AG10803 (cell line): ENCODE data around the gene POLE.
A peak's percentile ranks its signal among the peaks of the same experiment; 100 is the strongest.

Experiments used
- DNase-seq: peaks from one replicate; pipeline ENCODE4 v3.0.0; 2010; ENCODE audit warnings: low read depth
- H3K4me3 ChIP-seq: 2 replicates; pipeline ENCODE4 v1.5.1; 2011; ENCODE audit warnings: mild to moderate bottlenecking, low read length, control low read depth
- CTCF ChIP-seq: conservative IDR thresholded peaks from 2 replicates; pipeline ENCODE4 v1.5.1; 2011; ENCODE audit warnings: mild to moderate bottlenecking, low read length, control low read depth, inconsistent platforms

POLE gene

GRCh38 chr12:132597333-132598316 lies 89.5 kb downstream of the POLE start:
- no peak for TF ChIP-seq CTCF
- H3K4me3 ChIP-seq = peak overlapping the region; percentile 66
- DNase-seq = peak; percentile 70

GRCh38 chr12:132596016-132596415 lies 91.1 kb downstream of the POLE start:
- DNase-seq = peak; percentile 46
- no peak for TF ChIP-seq CTCF
- no peak overlapping the region for H3K4me3 ChIP-seq

- no peak overlapping the region for H3K4me3 ChIP-seq
- TF ChIP-seq CTCF = no peak
- no peak for DNase-seq
Observed at GRCh38 chr12:132595183-132595582, 92.0 kb downstream of the POLE start.

- TF ChIP-seq CTCF = no peak
- DNase-seq = peak; percentile 84
- no peak overlapping the region; the same call in 1 of the 2 replicates for H3K4me3 ChIP-seq
Observed at GRCh38 chr12:132593938-132594358, 93.2 kb downstream of the POLE start.

- no peak for DNase-seq
- no peak overlapping the region; the same call in 1 of the 2 replicates for H3K4me3 ChIP-seq
- no peak for TF ChIP-seq CTCF
Observed at GRCh38 chr12:132593521-132593920, 93.6 kb downstream of the POLE start.

DNA sequence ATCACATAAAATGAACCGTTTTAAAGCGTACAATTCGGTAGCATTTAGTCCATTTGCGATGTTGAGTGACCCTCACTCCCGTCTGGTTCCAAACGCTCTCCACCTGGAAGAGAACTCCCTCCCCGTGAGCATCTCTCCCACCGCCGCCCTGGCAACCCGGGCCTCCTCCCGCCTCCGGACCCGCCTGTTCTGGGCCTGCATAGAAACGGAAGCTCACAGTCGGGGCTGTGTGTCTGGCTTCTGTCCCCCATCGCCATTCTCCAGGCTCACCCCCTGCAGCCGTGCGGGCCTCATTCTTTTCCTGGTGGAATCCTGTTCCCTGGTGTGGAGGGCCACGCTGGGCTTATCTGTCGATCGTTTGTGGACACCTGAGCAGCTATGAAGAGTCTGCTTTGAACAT lies 94.1 kb downstream of the POLE start:
- no peak for DNase-seq
- H3K4me3 ChIP-seq = no peak overlapping the region
- no peak for TF ChIP-seq CTCF
